Thyroid gland (tissue), 4 donors: ENCODE measurements around the gene COL11A2. TPM values are rescaled to one million over a fixed set of nuclear protein-coding genes. Genes with fewer than 3 reads are reported as not detected.
A peak's percentile ranks its signal among the peaks of the same experiment; 100 is the strongest.

Experiments used
- DNase-seq, 2 donors: peaks; one replicate each; pipeline ENCODE4 v3.0.0-alpha.2; 2019
- H3K27ac ChIP-seq, 3 donors: fragments of 200-600 bp; sonication (generic); 1 replicate in 2 of 3; 2 replicates in 1 of 3; pipeline ENCODE4 v1.5.1; 2016 to 2019; ENCODE audit warnings: mild to moderate bottlenecking in 1 of 3, moderate library complexity in 1 of 3
- H3K27me3 ChIP-seq: fragments of 200-600 bp; sonication (generic); one replicate; pipeline ENCODE4 v1.5.1; 2019
- H3K36me3 ChIP-seq, 2 donors: fragments of 200-600 bp; sonication (generic); one replicate each; pipeline ENCODE4 v1.5.1; 2016 to 2019
- H3K4me1 ChIP-seq, 2 donors: fragments of 200-600 bp; sonication (generic); one replicate each; pipeline ENCODE4 v1.5.1; 2017 to 2019
- H3K4me3 ChIP-seq, 3 donors: fragments of 200-600 bp; sonication (generic); replicated peaks in 1 of 3; 1 replicate in 2 of 3; 2 replicates in 1 of 3; pipeline ENCODE4 v1.5.1; 2016; ENCODE audit warnings: mild to moderate bottlenecking in 1 of 3
- H3K9me3 ChIP-seq: fragments of 200-600 bp; sonication (generic); one replicate; pipeline ENCODE4 v1.5.1; 2017
- CTCF ChIP-seq, 6 experiments: fragments of 200-600 bp in 3 of 6; fragments of 450-650 bp in 3 of 6; sonication (generic) in 3 of 6; IDR thresholded peaks; one replicate each; pipeline ENCODE4 v1.5.1; 2016 to 2019; ENCODE audit warnings: antibody characterized with exemption in 6 of 6, mild to moderate bottlenecking in 2 of 6, inconsistent platforms in 1 of 6, moderate library complexity in 1 of 6
- POLR2A ChIP-seq, 2 donors: fragments of 450-650 bp; IDR thresholded peaks; one replicate each; pipeline ENCODE4 v1.6.1; 2017; ENCODE audit warnings: antibody characterized with exemption in 2 of 2, mild to moderate bottlenecking in 2 of 2, moderate library complexity in 1 of 2
- WGBS, 2 donors: methylation state at CpG; one replicate each; pipeline ENCODE4 v1.1.5; 2017; 5-methylcytosine and 5-hydroxymethylcytosine counted together
- intact Hi-C: fragments of 100-400 bp; cut with DNase I; formaldehyde crosslinking; loops from one replicate; pipeline ENCODE4 v1.15.1; 2023
- total RNA-seq, 4 donors: library from RNA; depleted of rRNA; stranded (reverse); fragments of >200 nt; gene quantifications; one replicate each; pipeline ENCODE4 v1.2.3, GENCODE V29; 2016

COL11A2 gene
- total RNA-seq, result 1 to 10 TPM in 3 of 4 donors, under 1 TPM in 1; 0.68 to 2.8 (median 2.0) TPM

GRCh38 chr6:33192105-33192646 is at the start of gene COL11A2:
TSS of gene COL11A2 (minus strand) at chr6:33192467. CDS start at chr6:33192240, 227 bp downstream.
- H3K36me3 ChIP-seq, result peaks cover 28 to 29% of the 10 kb centered on the region in 2 donors

GRCh38 chr6:33241968-33242367 is 49.7 kb upstream of the COL11A2 start:
- intact Hi-C loops, result loop anchor here (10.0 kb wide), 1 partner anchor 227 kb away; no protein-coding TSS in a partner anchor
- Histone ChIP-seq H3K9me3 (no peaks in the 10 kb centered on the region), H3K4me3 (no peak overlapping the region), H3K27me3 (no peaks in the 10 kb centered on the region), H3K4me1 (no peaks in the 10 kb centered on the region), H3K27ac (no peak overlapping the region), H3K36me3 (no peaks in the 10 kb centered on the region)
- DNase-seq, result no peak
- TF ChIP-seq POLR2A (IDR thresholded peaks at IDR 0.05) (no peak), CTCF (IDR thresholded peaks at IDR 0.05) (no peak)
- 70 to 79% methylated on average over 3 of the region's 3 CpGs for WGBS, 2 donors

More at GRCh38 chr6:33192105-33192646, at the start of gene COL11A2:
- no peak for TF ChIP-seq CTCF (IDR thresholded peaks at IDR 0.05)
- TF ChIP-seq POLR2A (IDR thresholded peaks at IDR 0.05), result no peak
- 30 to 37% methylated on average over 18 to 27 of the region's 35 CpGs for WGBS, 2 donors
- H3K9me3 ChIP-seq, result no peaks in the 10 kb centered on the region
- H3K4me1 ChIP-seq, result peaks cover 14 to 30% of the 10 kb centered on the region in 2 donors
- peak within 1 kb of the TSS in 1 of 3 donors; percentile 15 for H3K4me3 ChIP-seq
- peak within 1 kb of the TSS in 1 of 3 donors; percentile 35 for H3K27ac ChIP-seq
- peak; percentile 12 to 22 for DNase-seq
- intact Hi-C loops, result no loop called here
- H3K27me3 ChIP-seq, result no peaks in the 10 kb centered on the region

GRCh38 chr6:33237741-33238140 is 45.5 kb upstream of the COL11A2 start:
- Histone ChIP-seq H3K27me3 (no peaks in the 10 kb centered on the region), H3K9me3 (no peaks in the 10 kb centered on the region), H3K27ac (no peak overlapping the region), H3K36me3 (no peaks in the 10 kb centered on the region), H3K4me3 (no peak overlapping the region), H3K4me1 (no peaks in the 10 kb centered on the region)
- intact Hi-C loops, result no loop called here
- no peak for TF ChIP-seq POLR2A (IDR thresholded peaks at IDR 0.05)
- no peak for TF ChIP-seq CTCF (IDR thresholded peaks at IDR 0.05)
- WGBS, 2 donors, result 63 to 89% methylated on average over 2 of the region's 2 CpGs
- no peak for DNase-seq

GRCh38 chr6:33236852-33237251 is 44.6 kb upstream of the COL11A2 start:
- WGBS, 2 donors, result 92 to 93% methylated on average over 6 of the region's 6 CpGs
- no peaks in the 10 kb centered on the region for H3K4me1 ChIP-seq
- H3K4me3 ChIP-seq, result no peak overlapping the region
- intact Hi-C loops, result no loop called here
- no peaks in the 10 kb centered on the region for H3K27me3 ChIP-seq
- H3K9me3 ChIP-seq, result no peaks in the 10 kb centered on the region
- H3K36me3 ChIP-seq, result no peaks in the 10 kb centered on the region
- DNase-seq, result no peak
- H3K27ac ChIP-seq, result no peak overlapping the region
- no peak for TF ChIP-seq POLR2A (IDR thresholded peaks at IDR 0.05)
- no peak for TF ChIP-seq CTCF (IDR thresholded peaks at IDR 0.05)

- intact Hi-C loops, result no loop called here
- TF ChIP-seq CTCF (IDR thresholded peaks at IDR 0.05), result no peak
- no peak for TF ChIP-seq POLR2A (IDR thresholded peaks at IDR 0.05)
- DNase-seq, result no peak
- Histone ChIP-seq H3K27me3 (no peaks in the 10 kb centered on the region), H3K36me3 (no peaks in the 10 kb centered on the region), H3K27ac (no peak overlapping the region), H3K9me3 (no peaks in the 10 kb centered on the region), H3K4me3 (no peak overlapping the region), H3K4me1 (no peaks in the 10 kb centered on the region)
Measured at GRCh38 chr6:33236328-33236727, 44.1 kb upstream of the COL11A2 start.
